NB4 (cell line): ENCODE measurements around the gene GGT5.
"Not testable (repeated sequence)": the region's sequence is repeated elsewhere in the genome, so short reads cannot be mapped to it uniquely, and the experiment has no call there.

Experiments used
- DNase-seq: peaks from one replicate; pipeline ENCODE4 v3.0.0; 2010; ENCODE audit warnings: low read depth
- H3K4me3 ChIP-seq: one replicate; pipeline ENCODE4 v1.5.1; 2011; ENCODE audit warnings: mild to moderate bottlenecking, low read depth, low read length, moderate library complexity
- CTCF ChIP-seq: IDR thresholded peaks from one replicate; pipeline ENCODE4 v1.5.1; 2012; ENCODE audit warnings: low read depth, low read length
- MAX ChIP-seq: IDR thresholded peaks from 2 replicates; pipeline ENCODE4 v1.6.1; 2011; ENCODE audit warnings: low read depth, low read length
- MYC ChIP-seq: IDR thresholded peaks from 2 replicates; pipeline ENCODE4 v1.6.1; 2011; ENCODE audit warnings: low read depth, low read length
- POLR2A ChIP-seq: IDR thresholded peaks from 2 replicates; pipeline ENCODE4 v1.6.1; 2011; ENCODE audit warnings: mild to moderate bottlenecking; ENCODE audit not compliant: insufficient read length; ENCODE audit errors: extremely low read depth

Gene GGT5

GRCh38 chr22:24205438-24206195 is 39.3 kb downstream of the GGT5 start:
- TF ChIP-seq POLR2A (no peak), MAX (no peak), CTCF (no peak), MYC (no peak)
- peak overlapping the region; percentile 33 for H3K4me3 ChIP-seq
- peak; percentile 81 for DNase-seq

- DNase-seq, H3K4me3 ChIP-seq: not testable (repeated sequence)
Measured at GRCh38 chr22:24203856-24204255, 41.0 kb downstream of the GGT5 start.

- no peak overlapping the region for H3K4me3 ChIP-seq
- TF ChIP-seq MYC, result no peak
- TF ChIP-seq CTCF, result no peak
- no peak for TF ChIP-seq MAX
- no peak for TF ChIP-seq POLR2A
- no peak for DNase-seq
Measured at GRCh38 chr22:24201681-24202614, 42.9 kb downstream of the GGT5 start.

GRCh38 chr22:24200619-24201212 is 44.2 kb downstream of the GGT5 start:
- no peak overlapping the region for H3K4me3 ChIP-seq
- no peak for DNase-seq
- TF ChIP-seq CTCF (no peak), MYC (no peak), POLR2A (no peak), MAX (no peak)

- DNase-seq, result no peak
- no peak overlapping the region for H3K4me3 ChIP-seq
- TF ChIP-seq POLR2A, result no peak
- TF ChIP-seq CTCF, result no peak
- no peak for TF ChIP-seq MAX
- no peak for TF ChIP-seq MYC
Measured at GRCh38 chr22:24198682-24199052, 46.2 kb downstream of the GGT5 start.

GRCh38 chr22:24191893-24192292 is 53.0 kb downstream of the GGT5 start:
- no peak for DNase-seq
- TF ChIP-seq CTCF, result no peak
- TF ChIP-seq POLR2A, result no peak
- TF ChIP-seq MYC, result no peak
- TF ChIP-seq MAX, result no peak
- H3K4me3 ChIP-seq, result no peak overlapping the region
